Endodermal cell (in vitro differentiated cells): ENCODE results near the gene CHD5. TPM values are rescaled to one million over a fixed set of nuclear protein-coding genes. Genes with fewer than 3 reads are reported as not detected.

Experiments used
- DNase-seq: peaks from one replicate; pipeline ENCODE4 v3.0.0-alpha.2; 2017
- H3K27ac ChIP-seq: 2 replicates; pipeline ENCODE4 v1.5.1; 2013; ENCODE audit warnings: mild to moderate bottlenecking, low read depth, low read length, moderate library complexity
- H3K27me3 ChIP-seq: 2 replicates; pipeline ENCODE4 v1.6.1; 2013; ENCODE audit warnings: mild to moderate bottlenecking, low read length, moderate library complexity; ENCODE audit not compliant: insufficient read depth, control insufficient read depth, poor library complexity, severe bottlenecking
- H3K36me3 ChIP-seq: 2 replicates; pipeline ENCODE4 v1.7.0; 2013; ENCODE audit warnings: mild to moderate bottlenecking, low read length, moderate library complexity; ENCODE audit not compliant: control insufficient read depth, insufficient read depth
- H3K4me1 ChIP-seq: one replicate; pipeline ENCODE4 v1.7.0; 2013; ENCODE audit warnings: low read length; ENCODE audit not compliant: control insufficient read depth, insufficient read depth
- H3K4me3 ChIP-seq: 2 replicates; pipeline ENCODE4 v1.5.1; 2013; ENCODE audit warnings: mild to moderate bottlenecking, low read length, moderate library complexity
- H3K9ac ChIP-seq: 2 replicates; pipeline ENCODE4 v1.6.1; 2013; ENCODE audit warnings: mild to moderate bottlenecking, low read length, moderate library complexity; ENCODE audit not compliant: poor library complexity, severe bottlenecking; ENCODE audit errors: extremely low read depth
- H3K9me3 ChIP-seq: 2 replicates; pipeline ENCODE4 v1.6.1; 2013; ENCODE audit warnings: mild to moderate bottlenecking, low read length, moderate library complexity; ENCODE audit not compliant: control insufficient read depth
- H3K27ac Mint-ChIP-seq: 2 replicates; pipeline ENCODE4 v1.8.0; 2020; ENCODE audit warnings: mixed read lengths
- H3K27me3 Mint-ChIP-seq: 2 replicates; pipeline ENCODE4 v1.8.0; 2021; ENCODE audit warnings: mild to moderate bottlenecking, mixed read lengths; ENCODE audit not compliant: insufficient read depth
- H3K36me3 Mint-ChIP-seq: 2 replicates; pipeline ENCODE4 v1.8.0; 2020; ENCODE audit warnings: low read depth, mixed read lengths
- H3K4me1 Mint-ChIP-seq: 2 replicates; pipeline ENCODE4 v1.8.0; 2020; ENCODE audit warnings: mixed read lengths
- H3K4me3 Mint-ChIP-seq: 2 replicates; pipeline ENCODE4 v1.8.0; 2020; ENCODE audit warnings: mild to moderate bottlenecking, moderate library complexity, mixed read lengths
- H3K9me3 Mint-ChIP-seq: 2 replicates; pipeline ENCODE4 v1.8.0; 2020; ENCODE audit warnings: mild to moderate bottlenecking, mixed read lengths
- CTCF ChIP-seq: fragments of 200-600 bp; sonication (generic); conservative IDR thresholded peaks from 2 replicates; pipeline ENCODE4 v1.5.0; 2021; ENCODE audit warnings: antibody characterized with exemption, mild to moderate bottlenecking
- WGBS, 2 experiments: methylation state at CpG; one replicate each; pipeline versions ENCODE4 v1.1.5 to v1.1.7; 2013; ENCODE audit warnings: missing lambda C conversion rate in 2 of 2, mixed read lengths in 1 of 2; ENCODE audit not compliant: insufficient coverage in 1 of 2, insufficient read length in 1 of 2; 5-methylcytosine and 5-hydroxymethylcytosine counted together
- total RNA-seq, 2 donors: library from RNA; stranded (reverse); fragmentation: NEBNext Ultra II Directional in 1 of 2; extraction: Animal tissue kit (Norgen Biotek cat#: 25700) in 1 of 2; gene quantifications; 2 replicates in 1 of 2; 3 replicates in 1 of 2; pipeline ENCODE4 v1.2.1, GENCODE V29; 2021

The CHD5 gene
- total RNA-seq, 2 donors from 2014 or later = 0.40 to 0.69 TPM

- Histone ChIP-seq H3K4me3 (no peak overlapping the region), H3K36me3 (no peaks in the 10 kb centered on the region), H3K27me3 (peaks cover 25% of the 10 kb centered on the region), H3K9me3 (no peaks in the 10 kb centered on the region), H3K9ac (no peak overlapping the region), H3K27ac (no peak overlapping the region), H3K4me1 (no peaks in the 10 kb centered on the region)
- no peaks in the 10 kb centered on the region for H3K36me3 Mint-ChIP-seq
- peaks cover 17% of the 10 kb centered on the region for H3K27me3 Mint-ChIP-seq
- no peak for DNase-seq
- TF ChIP-seq CTCF = no peak
- H3K9me3 Mint-ChIP-seq = no peaks in the 10 kb centered on the region
- WGBS, 2 experiments = 89 to 95% methylated on average over 6 to 11 of the region's 11 CpGs
- peaks cover 1% of the 10 kb centered on the region for H3K4me1 Mint-ChIP-seq
- no peak overlapping the region for H3K27ac Mint-ChIP-seq
- no peak overlapping the region for H3K4me3 Mint-ChIP-seq
Measured at GRCh38 chr1:6152181-6152580, 27.9 kb downstream of the CHD5 start.

GRCh38 chr1:6151291-6151822, 28.8 kb downstream of the CHD5 start:
- H3K27ac ChIP-seq = no peak overlapping the region
- Mint-ChIP-seq H3K27me3 (peaks cover 23% of the 10 kb centered on the region), H3K4me1 (peaks cover 1% of the 10 kb centered on the region), H3K36me3 (no peaks in the 10 kb centered on the region), H3K27ac (no peak overlapping the region), H3K4me3 (no peak overlapping the region), H3K9me3 (no peaks in the 10 kb centered on the region)
- no peaks in the 10 kb centered on the region for H3K4me1 ChIP-seq
- H3K9ac ChIP-seq = no peak overlapping the region
- peaks cover 27% of the 10 kb centered on the region for H3K27me3 ChIP-seq
- H3K36me3 ChIP-seq = no peaks in the 10 kb centered on the region
- 87 to 100% methylated on average over 6 to 9 of the region's 9 CpGs for WGBS, 2 experiments
- H3K9me3 ChIP-seq = no peaks in the 10 kb centered on the region
- no peak overlapping the region for H3K4me3 ChIP-seq
- DNase-seq = no peak
- TF ChIP-seq CTCF = no peak

- TF ChIP-seq CTCF = no peak
- peaks cover 26% of the 10 kb centered on the region for H3K27me3 Mint-ChIP-seq
- no peak overlapping the region for H3K27ac Mint-ChIP-seq
- no peaks in the 10 kb centered on the region for H3K9me3 Mint-ChIP-seq
- H3K4me3 Mint-ChIP-seq = no peak overlapping the region
- H3K4me1 Mint-ChIP-seq = peaks cover 1% of the 10 kb centered on the region
- WGBS, 2 experiments = 89 to 98% methylated on average over 10 of the region's 11 CpGs
- no peak overlapping the region for H3K4me3 ChIP-seq
- H3K36me3 Mint-ChIP-seq = no peaks in the 10 kb centered on the region
- H3K27me3 ChIP-seq = peaks cover 27% of the 10 kb centered on the region
- no peak overlapping the region for H3K9ac ChIP-seq
- H3K27ac ChIP-seq = no peak overlapping the region
- H3K9me3 ChIP-seq = no peaks in the 10 kb centered on the region
- DNase-seq = no peak
- no peaks in the 10 kb centered on the region for H3K36me3 ChIP-seq
- no peaks in the 10 kb centered on the region for H3K4me1 ChIP-seq
Measured at GRCh38 chr1:6150006-6150938, 29.8 kb downstream of the CHD5 start.
